Ascending aorta (tissue), 2 donors: ENCODE data around the gene DCTN5. TPM values are rescaled to one million over a fixed set of nuclear protein-coding genes. Genes with fewer than 3 reads are reported as not detected.
A peak's percentile ranks its signal among the peaks of the same experiment; 100 is the strongest.

Source experiments
- DNase-seq, 2 donors: peaks; one replicate each; pipeline ENCODE4 v3.0.0-alpha.2; 2019; ENCODE audit warnings: low spot score in 2 of 2
- H3K27ac ChIP-seq, 2 donors: fragments of 200-600 bp; sonication (generic); one replicate each; pipeline ENCODE4 v1.5.1; 2016 to 2017; ENCODE audit warnings: mild to moderate bottlenecking in 1 of 2
- H3K27me3 ChIP-seq: fragments of 200-600 bp; sonication (generic); one replicate; pipeline ENCODE4 v1.5.1; 2017
- H3K36me3 ChIP-seq, 2 donors: fragments of 200-600 bp; sonication (generic); one replicate each; pipeline ENCODE4 v1.5.1; 2016
- H3K4me1 ChIP-seq, 2 donors: fragments of 200-600 bp; sonication (generic); one replicate each; pipeline ENCODE4 v1.5.1; 2016 to 2017; ENCODE audit warnings: mild to moderate bottlenecking in 1 of 2
- H3K4me3 ChIP-seq, 2 donors: fragments of 200-600 bp; sonication (generic); one replicate each; pipeline ENCODE4 v1.5.1; 2016 to 2017; ENCODE audit warnings: mild to moderate bottlenecking in 1 of 2
- H3K9me3 ChIP-seq, 2 donors: fragments of 200-600 bp; sonication (generic); one replicate each; pipeline ENCODE4 v1.5.1; 2016
- intact Hi-C: fragments of 100-400 bp; cut with DNase I; formaldehyde crosslinking; loops from one replicate; pipeline ENCODE4 v1.15.1; 2023
- total RNA-seq: library from RNA; depleted of rRNA; stranded (reverse); fragments of >200 nt; gene quantifications from one replicate; pipeline ENCODE4 v1.1.0, GENCODE V29; 2016
- TF ChIP-seq, protein P1 (sequence below), 3 experiments: fragments of 200-600 bp in 2 of 3; fragments of 450-650 bp in 1 of 3; sonication (generic) in 2 of 3; IDR thresholded peaks; one replicate each; pipeline ENCODE4 v1.5.1; 2016 to 2019; ENCODE audit warnings: antibody characterized with exemption in 3 of 3, mild to moderate bottlenecking in 1 of 3, moderate library complexity in 1 of 3

Gene DCTN5
- total RNA-seq, 1 donor from 2014 or later, result 16.7 TPM

DNA sequence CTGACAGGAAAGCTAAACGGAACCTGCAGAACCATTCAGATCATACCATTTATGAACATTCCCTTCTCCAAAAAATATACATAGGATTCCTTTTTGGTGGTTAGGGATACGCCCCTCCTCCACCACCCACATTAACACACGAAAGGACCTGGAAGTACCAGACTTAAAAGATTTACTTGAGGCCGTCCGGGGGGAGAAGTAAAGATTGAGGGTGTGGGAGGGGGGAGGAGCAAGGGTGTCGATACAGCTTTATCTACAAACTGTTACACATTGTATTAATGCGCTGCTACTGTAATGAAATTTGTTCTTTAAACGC, 693 bp upstream of the DCTN5 start:
- Histone ChIP-seq H3K27me3 (no peaks in the 10 kb centered on the region), H3K27ac (peak overlapping the region; percentile 72 to 86), H3K4me1 (peaks cover 5 to 18% of the 10 kb centered on the region in 2 donors), H3K36me3 (peaks cover 17 to 34% of the 10 kb centered on the region in 2 donors), H3K4me3 (peak overlapping the region; percentile 64 to 99), H3K9me3 (no peaks in the 10 kb centered on the region)
- TF ChIP-seq, protein P1, sequence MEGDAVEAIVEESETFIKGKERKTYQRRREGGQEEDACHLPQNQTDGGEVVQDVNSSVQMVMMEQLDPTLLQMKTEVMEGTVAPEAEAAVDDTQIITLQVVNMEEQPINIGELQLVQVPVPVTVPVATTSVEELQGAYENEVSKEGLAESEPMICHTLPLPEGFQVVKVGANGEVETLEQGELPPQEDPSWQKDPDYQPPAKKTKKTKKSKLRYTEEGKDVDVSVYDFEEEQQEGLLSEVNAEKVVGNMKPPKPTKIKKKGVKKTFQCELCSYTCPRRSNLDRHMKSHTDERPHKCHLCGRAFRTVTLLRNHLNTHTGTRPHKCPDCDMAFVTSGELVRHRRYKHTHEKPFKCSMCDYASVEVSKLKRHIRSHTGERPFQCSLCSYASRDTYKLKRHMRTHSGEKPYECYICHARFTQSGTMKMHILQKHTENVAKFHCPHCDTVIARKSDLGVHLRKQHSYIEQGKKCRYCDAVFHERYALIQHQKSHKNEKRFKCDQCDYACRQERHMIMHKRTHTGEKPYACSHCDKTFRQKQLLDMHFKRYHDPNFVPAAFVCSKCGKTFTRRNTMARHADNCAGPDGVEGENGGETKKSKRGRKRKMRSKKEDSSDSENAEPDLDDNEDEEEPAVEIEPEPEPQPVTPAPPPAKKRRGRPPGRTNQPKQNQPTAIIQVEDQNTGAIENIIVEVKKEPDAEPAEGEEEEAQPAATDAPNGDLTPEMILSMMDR (IDR thresholded peaks at IDR 0.05), result no peak
- DNase-seq, result no peak
- intact Hi-C loops, result loop anchor here (2.0 to 10.0 kb wide), 6 partner anchors 84 to 1472 kb away; partner anchors contain the start of genes ARHGAP17, COG7, EARS2 and LCMT1

DNA sequence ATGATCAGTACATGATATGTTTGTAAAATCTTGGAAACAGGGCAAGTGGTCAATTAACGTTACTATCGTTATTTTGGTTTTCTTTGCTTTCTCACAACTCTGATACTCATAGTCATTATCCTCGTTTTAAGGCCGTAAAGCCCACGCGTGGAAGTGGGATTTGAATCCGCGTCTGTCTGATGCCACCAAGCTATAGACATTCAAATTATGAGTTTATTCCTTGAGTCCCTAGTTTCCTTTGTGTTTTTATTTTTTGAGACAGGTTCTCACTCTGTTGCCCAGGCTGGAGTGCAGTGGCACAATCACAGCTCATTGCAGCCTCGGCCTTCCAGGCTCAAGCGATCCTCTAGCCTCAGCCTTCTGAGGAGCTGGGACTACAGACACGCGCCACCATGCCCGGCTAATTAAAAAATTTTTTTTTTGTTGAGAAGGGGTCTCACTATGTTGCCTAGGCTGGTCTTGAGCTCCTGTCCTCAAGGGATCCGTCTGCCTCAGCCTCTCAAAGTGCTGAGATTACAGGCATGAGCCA, 1.0 kb downstream of the DCTN5 start:
- H3K27me3 ChIP-seq, result no peaks in the 10 kb centered on the region
- H3K36me3 ChIP-seq, result peaks cover 22 to 34% of the 10 kb centered on the region in 2 donors
- no peaks in the 10 kb centered on the region for H3K9me3 ChIP-seq
- peak overlapping the region; percentile 64 to 99 for H3K4me3 ChIP-seq
- H3K27ac ChIP-seq, result no peak overlapping the region
- TF ChIP-seq, protein P1 (IDR thresholded peaks at IDR 0.05), result no peak
- DNase-seq, result no peak
- H3K4me1 ChIP-seq, result peaks cover 5 to 18% of the 10 kb centered on the region in 2 donors
- intact Hi-C loops, result loop anchor here (5.0 to 10.0 kb wide), 5 partner anchors 135 to 1470 kb away; partner anchors contain the start of genes ARHGAP17, COG7 and LCMT1

DNA sequence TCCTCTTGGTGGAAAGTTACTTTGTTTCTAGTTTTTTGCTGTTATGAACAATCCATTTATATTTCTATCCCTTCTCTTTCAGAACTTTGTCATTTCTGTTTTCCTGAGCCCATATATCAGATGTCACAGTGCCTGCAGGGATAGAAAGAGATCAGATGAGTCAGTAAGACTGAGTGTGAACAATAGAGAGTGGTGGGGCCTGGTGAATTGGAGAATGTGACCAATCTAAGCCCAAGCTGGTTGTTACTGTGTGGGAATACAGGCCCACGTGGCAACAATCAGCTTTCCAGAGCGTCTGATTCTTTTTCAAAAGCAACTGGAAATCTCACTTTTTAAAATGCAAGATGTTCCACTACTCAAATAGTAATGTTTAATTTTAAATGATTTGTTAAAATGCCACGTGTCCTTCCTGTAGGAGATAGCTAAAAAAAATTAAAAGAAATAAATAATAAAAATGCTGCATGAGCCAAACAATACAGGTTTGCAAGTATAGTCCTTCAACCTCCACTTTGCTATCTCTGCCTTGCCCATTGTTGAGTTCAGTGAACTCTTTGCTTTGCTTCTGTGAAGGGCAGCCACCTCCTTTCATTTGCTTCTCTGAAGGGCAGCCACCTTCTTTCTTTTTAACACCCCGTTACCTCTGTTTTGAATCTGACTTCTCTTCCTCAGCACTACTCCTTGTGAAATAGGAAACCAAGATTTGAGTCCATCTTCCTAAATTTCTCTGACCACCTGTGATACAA, 9.6 kb downstream of the DCTN5 start:
- Histone ChIP-seq H3K9me3 (no peaks in the 10 kb centered on the region), H3K27me3 (no peaks in the 10 kb centered on the region), H3K36me3 (peaks cover 15 to 30% of the 10 kb centered on the region in 2 donors), H3K4me3 (no peak overlapping the region), H3K4me1 (no peaks in the 10 kb centered on the region), H3K27ac (no peak overlapping the region)
- TF ChIP-seq, protein P1 (IDR thresholded peaks at IDR 0.05), result no peak
- intact Hi-C loops, result no loop called here
- no peak for DNase-seq

DNA sequence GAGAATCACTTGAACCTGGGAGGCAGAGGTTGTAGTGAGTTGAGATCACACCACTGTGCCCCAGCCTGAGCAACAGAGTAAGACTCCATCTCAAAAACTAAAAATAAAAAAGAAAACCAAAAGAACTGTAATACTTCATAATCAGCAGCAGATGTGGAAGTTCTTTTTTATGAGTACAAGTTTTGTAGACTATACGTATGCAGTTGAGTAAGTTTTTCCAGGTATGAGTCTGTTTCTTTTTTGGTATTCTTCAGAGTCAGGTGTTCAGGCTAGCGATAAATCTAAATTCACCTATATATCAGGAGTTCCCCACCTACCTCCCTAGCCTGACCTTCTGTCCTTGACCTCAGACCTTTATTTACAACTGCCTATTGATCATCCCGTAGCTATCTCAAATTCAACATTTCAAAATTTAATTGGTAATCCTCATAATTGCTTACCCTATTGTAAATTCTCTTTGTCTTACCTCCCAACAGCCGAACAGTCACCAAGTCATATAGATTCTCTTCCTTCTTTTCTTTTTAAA, 10.7 kb downstream of the DCTN5 start:
- DNase-seq, result no peak
- Histone ChIP-seq H3K36me3 (peaks cover 11 to 24% of the 10 kb centered on the region in 2 donors), H3K9me3 (no peaks in the 10 kb centered on the region), H3K27me3 (no peaks in the 10 kb centered on the region), H3K4me1 (no peaks in the 10 kb centered on the region), H3K27ac (no peak overlapping the region), H3K4me3 (no peak overlapping the region)
- TF ChIP-seq, protein P1 (IDR thresholded peaks at IDR 0.05), result no peak
- intact Hi-C loops, result no loop called here

DNA sequence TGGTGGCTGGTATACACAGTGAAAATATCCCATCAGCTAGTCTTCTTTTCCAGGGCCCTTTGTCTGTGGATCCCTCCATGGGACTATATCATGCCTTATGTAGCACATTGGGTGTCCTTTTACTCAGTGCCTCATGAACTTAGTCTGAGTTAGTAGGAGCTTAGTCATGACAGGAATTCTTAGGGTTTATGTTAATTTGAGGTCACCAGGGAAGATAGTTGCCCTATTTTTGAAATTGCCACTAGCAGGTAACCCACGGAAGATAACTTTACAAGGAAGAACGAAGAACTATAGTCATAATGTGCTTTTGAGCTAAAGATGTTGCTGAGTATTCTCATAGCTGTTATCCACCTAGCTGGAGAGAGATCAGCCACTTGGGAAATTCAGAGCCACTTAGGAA, 22.7 kb downstream of the DCTN5 start:
- Histone ChIP-seq H3K4me1 (no peaks in the 10 kb centered on the region), H3K27me3 (no peaks in the 10 kb centered on the region), H3K27ac (no peak overlapping the region), H3K4me3 (no peak overlapping the region), H3K36me3 (peaks cover 89 to 98% of the 10 kb centered on the region in 2 donors), H3K9me3 (no peaks in the 10 kb centered on the region)
- intact Hi-C loops, result no loop called here
- no peak for DNase-seq
- TF ChIP-seq, protein P1 (IDR thresholded peaks at IDR 0.05), result no peak
